NCI-H146 (cell line): Measurements from ENCODE around the gene ITGB2.
"Not testable (repeated sequence)": the region's sequence is repeated elsewhere in the genome, so short reads cannot be mapped to it uniquely, and the experiment has no call there.

Source experiments
- DNase-seq: peaks from one replicate; lab custom pipeline; 2025; lab: John Stamatoyannopoulos, UW

ITGB2 gene

GRCh38 chr21:44884097-44884496 is 36.6 kb downstream of the ITGB2 start:
- no peak for DNase-seq

- no peak for DNase-seq
Observed at GRCh38 chr21:44883250-44883649, 37.4 kb downstream of the ITGB2 start.

DNA sequence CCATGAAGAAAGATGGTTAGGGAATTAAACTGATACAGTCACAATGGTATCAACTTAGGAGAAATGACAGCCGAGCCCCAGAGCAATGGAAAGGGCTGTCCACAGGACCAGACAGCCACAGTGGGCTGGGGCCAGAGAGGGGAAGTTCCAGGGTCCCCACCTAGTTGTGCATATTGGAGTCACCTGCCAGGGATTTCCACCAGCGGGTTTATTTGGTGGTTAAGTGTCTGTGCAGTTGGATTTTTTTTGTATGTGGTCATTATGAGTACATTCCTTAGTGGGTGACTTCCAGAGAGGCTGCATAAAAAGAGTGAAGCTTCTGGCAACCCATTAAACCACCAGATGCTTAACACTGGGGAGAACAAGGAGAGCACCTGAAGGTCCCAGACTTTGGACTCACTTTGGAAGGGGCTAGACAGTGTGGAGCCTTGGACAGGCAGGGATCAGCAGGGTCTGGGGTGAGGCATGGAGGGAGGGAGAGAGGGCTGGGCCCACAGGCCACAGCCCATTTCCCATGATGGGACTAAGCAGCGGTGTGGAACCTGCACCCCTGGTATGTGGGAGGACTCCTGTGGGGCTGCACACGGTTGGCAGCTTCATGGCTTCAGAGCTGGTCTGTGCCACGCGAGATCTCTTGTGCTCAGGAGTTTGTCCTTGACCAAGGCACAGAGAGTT is 39.4 kb downstream of the ITGB2 start:
- no peak for DNase-seq

DNA sequence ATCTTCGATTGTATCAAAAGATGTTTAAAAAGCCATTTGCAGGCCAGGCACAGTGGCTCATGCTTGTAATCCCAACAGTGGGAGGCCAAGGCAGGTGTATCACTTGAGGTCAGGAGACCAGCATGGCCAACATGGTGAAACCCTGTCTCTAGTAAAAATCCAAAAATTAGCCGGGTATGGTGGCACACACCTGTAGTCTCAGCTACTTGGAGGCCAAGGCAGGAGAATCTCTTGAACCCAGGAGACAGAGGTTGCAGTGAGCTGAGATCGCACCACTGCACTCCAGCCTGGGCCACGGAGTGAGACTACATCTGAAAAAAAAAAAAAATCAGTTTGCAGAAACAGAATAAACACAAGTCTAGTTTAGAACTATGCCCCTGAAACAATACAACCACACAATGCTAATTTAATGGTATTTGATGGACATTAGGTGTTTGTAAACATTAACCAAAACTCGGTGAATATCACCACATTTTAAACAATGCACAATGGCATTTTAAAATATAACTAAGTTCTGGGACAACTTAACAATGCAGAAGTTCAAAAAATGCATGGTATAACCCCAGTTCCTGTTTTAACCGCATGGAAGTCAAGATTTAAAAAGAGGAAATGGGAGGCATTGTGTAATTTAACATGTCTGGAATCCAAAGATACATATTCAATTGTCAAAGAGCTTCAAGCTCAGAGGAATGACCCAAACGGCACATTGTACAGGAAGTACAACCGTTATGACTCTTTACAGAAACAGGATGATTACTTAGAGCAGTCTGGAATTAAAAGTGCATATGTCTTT is 40.1 kb downstream of the ITGB2 start:
- DNase-seq, result no peak

- DNase-seq, result not testable (repeated sequence)
Observed at GRCh38 chr21:44879238-44879637, 41.5 kb downstream of the ITGB2 start.

- DNase-seq, result no peak
Observed at GRCh38 chr21:44878053-44878982, 42.4 kb downstream of the ITGB2 start.

GRCh38 chr21:44876849-44877575 is 43.7 kb downstream of the ITGB2 start:
- no peak for DNase-seq

GRCh38 chr21:44875316-44875700 is 45.4 kb downstream of the ITGB2 start:
- DNase-seq, result no peak

- DNase-seq, result peak; percentile 10
Observed at GRCh38 chr21:44874497-44875315, 46.0 kb downstream of the ITGB2 start.

- DNase-seq, result no peak
Observed at GRCh38 chr21:44874240-44874496, 46.5 kb downstream of the ITGB2 start.

DNA sequence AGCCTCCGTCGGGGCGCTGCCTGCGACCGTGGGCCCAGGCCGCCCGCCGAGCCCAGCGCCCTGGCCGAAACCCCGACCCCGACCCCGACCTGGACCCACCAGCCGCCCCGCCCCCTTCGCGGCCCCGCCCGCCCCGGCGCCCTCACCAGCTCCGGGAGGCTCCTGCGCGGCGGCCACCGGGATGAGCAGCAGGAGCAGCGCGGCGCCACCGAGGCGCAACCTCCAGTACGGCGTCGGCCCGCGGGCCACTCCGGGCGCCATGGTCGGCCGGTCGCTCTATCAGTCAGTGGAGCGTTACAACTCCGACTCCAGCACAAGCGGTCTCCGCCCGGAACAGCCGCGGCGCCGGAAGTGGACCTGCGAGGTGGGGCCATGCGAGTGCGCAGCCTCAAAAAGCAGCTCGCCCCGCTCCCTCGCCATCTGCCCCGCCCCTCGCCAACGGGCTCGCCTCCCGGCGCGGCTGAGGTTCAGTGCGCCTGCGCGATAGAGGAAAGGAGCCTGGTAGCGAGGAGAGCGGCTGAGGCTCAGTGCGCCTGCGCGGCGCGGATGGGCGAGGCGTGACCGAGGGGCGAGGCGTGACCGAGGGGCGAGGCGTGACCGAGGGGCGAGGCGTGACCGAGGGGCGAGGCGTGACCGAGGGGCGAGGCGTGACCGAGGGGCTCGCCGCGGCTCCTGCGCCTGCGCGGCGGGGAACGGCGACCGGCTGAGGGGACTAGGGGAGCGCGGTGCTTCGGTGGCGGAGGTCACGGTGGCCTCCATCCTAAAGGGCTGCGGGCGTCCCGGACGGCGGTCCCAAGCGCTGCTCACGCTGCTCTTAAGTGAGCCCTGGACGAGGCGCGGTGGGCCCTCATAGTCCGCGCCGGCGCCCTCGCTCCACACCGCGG is 47.1 kb downstream of the ITGB2 start, which contains the start of gene PTTG1IP:
Gene PTTG1IP (minus strand): TSS at position 335 of the 884 bp plus-strand sequence. CDS start 74 bp downstream, at position 261.
- peak; percentile 95 for DNase-seq

DNA sequence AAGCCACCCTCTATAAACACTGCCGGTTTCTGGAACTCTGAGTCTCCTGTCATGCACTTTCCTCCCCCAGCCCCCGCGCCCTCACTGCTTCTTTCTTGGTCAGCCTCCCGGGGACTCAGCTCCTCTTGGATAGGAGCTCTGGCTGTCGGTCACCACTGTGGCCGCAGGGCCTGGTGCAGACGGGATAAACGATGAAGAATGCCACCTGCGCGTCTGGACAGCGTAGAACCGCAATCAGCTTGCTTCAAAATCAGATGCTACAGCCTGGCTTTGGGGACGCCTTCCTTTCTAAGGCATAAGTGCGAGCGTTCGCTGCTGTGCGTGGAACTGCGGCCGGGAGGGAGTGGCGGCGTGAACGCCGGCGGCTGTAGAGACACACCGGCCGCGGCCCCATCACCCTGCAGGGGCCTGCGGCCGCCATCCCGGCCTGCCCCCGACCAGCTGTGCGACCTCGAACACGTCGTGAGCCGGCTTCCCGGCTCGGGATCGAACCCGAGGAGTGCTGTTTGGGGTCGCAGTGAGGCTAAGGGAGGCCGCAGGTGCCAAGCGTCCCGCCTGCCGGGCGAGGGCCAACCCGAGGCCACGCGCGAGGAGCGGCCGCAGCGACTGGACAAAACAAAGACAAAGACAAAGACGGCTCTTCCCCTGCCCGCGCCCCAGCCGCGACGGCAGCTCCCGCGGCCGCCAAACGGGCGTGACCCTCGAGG is 47.9 kb downstream of the ITGB2 start:
- DNase-seq, result peak; percentile 36

GRCh38 chr21:44872323-44872648 is 48.4 kb downstream of the ITGB2 start:
- no peak for DNase-seq

- DNase-seq, result no peak
Observed at GRCh38 chr21:44871576-44872269, 49.0 kb downstream of the ITGB2 start.

DNA sequence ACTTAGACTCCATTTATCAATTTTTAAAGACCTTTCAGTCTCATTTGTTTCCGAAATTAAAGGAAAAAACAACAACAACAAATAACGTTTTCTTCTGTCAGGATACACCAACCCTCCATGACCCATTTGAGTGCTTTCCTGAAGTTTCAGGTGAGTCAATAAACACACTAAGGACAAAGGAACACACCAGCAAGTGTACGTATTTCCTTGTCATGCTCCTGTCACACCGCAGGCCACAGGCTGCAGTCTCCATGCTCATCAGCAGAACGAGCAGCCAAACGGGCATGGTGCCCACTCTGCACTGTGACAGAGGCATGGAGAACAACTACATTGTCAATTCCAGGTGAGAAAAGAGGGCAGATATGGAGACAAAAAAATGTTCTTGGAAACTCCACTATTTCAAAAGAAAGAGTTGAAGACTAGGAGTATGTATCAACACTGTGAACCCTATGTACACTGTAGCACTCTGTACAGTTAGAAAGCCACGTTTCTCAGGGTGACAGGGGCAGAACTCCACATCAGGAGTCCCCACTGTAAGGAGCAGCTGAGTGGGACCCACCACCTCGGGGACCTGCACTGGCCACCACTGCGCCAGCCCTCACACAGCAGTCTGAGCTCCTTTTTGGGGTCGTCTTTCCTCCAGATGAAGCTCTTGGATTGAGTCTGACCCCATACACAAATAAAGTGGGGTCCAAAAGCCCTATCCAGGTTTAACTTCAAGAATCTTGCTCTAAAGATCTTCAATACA is 49.8 kb downstream of the ITGB2 start:
- DNase-seq, result no peak

DNA sequence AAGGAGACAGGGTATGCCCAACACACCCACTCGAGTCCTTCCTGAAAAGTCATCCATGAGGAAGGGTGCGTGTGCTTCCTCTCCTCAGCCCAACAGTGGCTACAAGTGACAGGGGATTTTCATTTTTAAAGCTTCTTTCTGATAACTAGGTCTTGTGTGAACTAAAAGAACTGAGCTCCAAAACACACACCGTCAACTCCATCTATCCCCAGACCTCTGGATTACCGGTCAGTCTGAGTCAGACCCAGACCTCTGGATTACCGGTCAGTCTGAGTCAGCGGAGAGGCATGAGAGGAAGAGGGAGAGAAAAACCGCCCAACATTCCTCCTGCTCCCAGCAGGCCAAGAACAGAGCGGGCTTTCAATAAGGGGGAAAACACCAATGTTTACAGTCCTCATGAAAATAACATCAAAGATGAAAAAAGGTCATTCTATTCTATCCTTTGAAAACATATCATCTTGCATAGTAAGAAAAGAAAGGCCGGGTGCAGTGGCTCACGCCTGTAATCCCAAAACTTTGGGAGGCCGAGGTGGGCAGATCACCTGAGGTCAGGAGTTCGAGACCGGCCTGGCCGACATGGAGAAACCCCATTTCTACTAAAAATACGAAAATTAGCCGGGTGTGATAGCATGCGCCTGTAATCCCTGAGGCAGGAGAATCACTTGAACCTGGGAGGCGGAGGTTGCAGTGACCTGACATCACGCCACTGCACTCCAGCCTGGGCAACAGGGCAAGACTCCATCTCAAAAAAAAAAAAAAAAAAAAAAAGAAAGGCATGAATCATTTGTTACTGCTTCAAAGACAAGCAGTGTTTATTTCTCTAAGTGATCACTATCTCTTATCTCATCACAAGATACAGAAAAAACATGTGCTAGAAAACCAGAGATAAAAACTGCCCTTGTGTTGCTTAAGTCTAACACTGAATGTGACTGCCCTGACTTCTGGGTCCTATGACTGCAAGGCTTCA is 50.6 kb downstream of the ITGB2 start:
- no peak for DNase-seq

DNA sequence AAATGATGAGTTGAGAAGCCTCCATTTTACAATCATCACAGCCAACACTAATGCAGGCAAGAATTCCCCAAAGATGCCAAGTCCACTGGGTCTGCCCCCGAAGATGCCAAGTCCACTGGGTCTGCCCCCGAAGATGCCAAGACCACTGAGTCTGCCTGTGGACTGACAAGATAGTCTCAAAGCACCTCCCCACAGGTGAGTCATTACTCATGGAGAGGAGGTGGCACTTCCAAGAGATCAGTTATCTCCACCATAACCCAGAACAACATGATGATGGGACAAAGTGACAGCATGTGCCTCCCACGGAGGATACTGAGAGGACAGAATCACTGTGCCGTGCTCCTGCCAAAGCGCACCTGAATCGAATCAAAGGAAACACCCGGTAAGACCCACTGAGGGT is 52.0 kb downstream of the ITGB2 start:
- DNase-seq, result no peak
